Endodermal cell (in vitro differentiated cells): Measurements from ENCODE around the gene DLX2. TPM values are rescaled to one million over a fixed set of nuclear protein-coding genes. Genes with fewer than 3 reads are reported as not detected.

Experiments used
- DNase-seq: peaks from one replicate; pipeline ENCODE4 v3.0.0-alpha.2; 2017
- H3K27ac ChIP-seq: 2 replicates; pipeline ENCODE4 v1.5.1; 2013; ENCODE audit warnings: mild to moderate bottlenecking, low read depth, low read length, moderate library complexity
- H3K27me3 ChIP-seq: 2 replicates; pipeline ENCODE4 v1.6.1; 2013; ENCODE audit warnings: mild to moderate bottlenecking, low read length, moderate library complexity; ENCODE audit not compliant: insufficient read depth, control insufficient read depth, poor library complexity, severe bottlenecking
- H3K36me3 ChIP-seq: 2 replicates; pipeline ENCODE4 v1.7.0; 2013; ENCODE audit warnings: mild to moderate bottlenecking, low read length, moderate library complexity; ENCODE audit not compliant: control insufficient read depth, insufficient read depth
- H3K4me1 ChIP-seq: one replicate; pipeline ENCODE4 v1.7.0; 2013; ENCODE audit warnings: low read length; ENCODE audit not compliant: control insufficient read depth, insufficient read depth
- H3K4me3 ChIP-seq: 2 replicates; pipeline ENCODE4 v1.5.1; 2013; ENCODE audit warnings: mild to moderate bottlenecking, low read length, moderate library complexity
- H3K9ac ChIP-seq: 2 replicates; pipeline ENCODE4 v1.6.1; 2013; ENCODE audit warnings: mild to moderate bottlenecking, low read length, moderate library complexity; ENCODE audit not compliant: poor library complexity, severe bottlenecking; ENCODE audit errors: extremely low read depth
- H3K9me3 ChIP-seq: 2 replicates; pipeline ENCODE4 v1.6.1; 2013; ENCODE audit warnings: mild to moderate bottlenecking, low read length, moderate library complexity; ENCODE audit not compliant: control insufficient read depth
- H3K27ac Mint-ChIP-seq: 2 replicates; pipeline ENCODE4 v1.8.0; 2020; ENCODE audit warnings: mixed read lengths
- H3K27me3 Mint-ChIP-seq: 2 replicates; pipeline ENCODE4 v1.8.0; 2021; ENCODE audit warnings: mild to moderate bottlenecking, mixed read lengths; ENCODE audit not compliant: insufficient read depth
- H3K36me3 Mint-ChIP-seq: 2 replicates; pipeline ENCODE4 v1.8.0; 2020; ENCODE audit warnings: low read depth, mixed read lengths
- H3K4me1 Mint-ChIP-seq: 2 replicates; pipeline ENCODE4 v1.8.0; 2020; ENCODE audit warnings: mixed read lengths
- H3K4me3 Mint-ChIP-seq: 2 replicates; pipeline ENCODE4 v1.8.0; 2020; ENCODE audit warnings: mild to moderate bottlenecking, moderate library complexity, mixed read lengths
- H3K9me3 Mint-ChIP-seq: 2 replicates; pipeline ENCODE4 v1.8.0; 2020; ENCODE audit warnings: mild to moderate bottlenecking, mixed read lengths
- CTCF ChIP-seq: fragments of 200-600 bp; sonication (generic); conservative IDR thresholded peaks from 2 replicates; pipeline ENCODE4 v1.5.0; 2021; ENCODE audit warnings: antibody characterized with exemption, mild to moderate bottlenecking
- WGBS, 2 experiments: methylation state at CpG; one replicate each; pipeline versions ENCODE4 v1.1.5 to v1.1.7; 2013; ENCODE audit warnings: missing lambda C conversion rate in 2 of 2, mixed read lengths in 1 of 2; ENCODE audit not compliant: insufficient coverage in 1 of 2, insufficient read length in 1 of 2; 5-methylcytosine and 5-hydroxymethylcytosine counted together
- total RNA-seq, 2 donors: library from RNA; stranded (reverse); fragmentation: NEBNext Ultra II Directional in 1 of 2; extraction: Animal tissue kit (Norgen Biotek cat#: 25700) in 1 of 2; gene quantifications; 2 replicates in 1 of 2; 3 replicates in 1 of 2; pipeline ENCODE4 v1.2.1, GENCODE V29; 2021

DLX2 gene
- total RNA-seq, 2 donors from 2014 or later = 0.13 TPM; not detected in 1

GRCh38 chr2:172080641-172081220, 22.0 kb downstream of the DLX2 start:
- no peaks in the 10 kb centered on the region for H3K9me3 ChIP-seq
- no peak overlapping the region for H3K9ac ChIP-seq
- DNase-seq = no peak
- H3K27ac ChIP-seq = no peak overlapping the region
- Mint-ChIP-seq H3K4me1 (peaks cover 31% of the 10 kb centered on the region), H3K27me3 (peaks cover 97% of the 10 kb centered on the region), H3K27ac (no peak overlapping the region), H3K4me3 (peak overlapping the region; percentile 32), H3K36me3 (no peaks in the 10 kb centered on the region), H3K9me3 (no peaks in the 10 kb centered on the region)
- H3K4me3 ChIP-seq = no peak overlapping the region
- 3 to 4% methylated on average over 16 to 25 of the region's 25 CpGs for WGBS, 2 experiments
- peaks cover 100% of the 10 kb centered on the region for H3K27me3 ChIP-seq
- TF ChIP-seq CTCF = no peak
- H3K36me3 ChIP-seq = no peaks in the 10 kb centered on the region
- H3K4me1 ChIP-seq = peaks cover 8% of the 10 kb centered on the region

- peaks cover 97% of the 10 kb centered on the region for H3K27me3 Mint-ChIP-seq
- no peaks in the 10 kb centered on the region for H3K36me3 Mint-ChIP-seq
- peaks cover 26% of the 10 kb centered on the region for H3K4me1 Mint-ChIP-seq
- H3K4me1 ChIP-seq = peaks cover 8% of the 10 kb centered on the region
- H3K9ac ChIP-seq = no peak overlapping the region
- no peaks in the 10 kb centered on the region for H3K9me3 ChIP-seq
- no peak overlapping the region for H3K27ac Mint-ChIP-seq
- H3K4me3 Mint-ChIP-seq = peak overlapping the region; percentile 32
- no peaks in the 10 kb centered on the region for H3K36me3 ChIP-seq
- 10 to 13% methylated on average over 29 to 37 of the region's 38 CpGs for WGBS, 2 experiments
- H3K27ac ChIP-seq = no peak overlapping the region
- peaks cover 98% of the 10 kb centered on the region for H3K27me3 ChIP-seq
- no peaks in the 10 kb centered on the region for H3K9me3 Mint-ChIP-seq
- no peak for TF ChIP-seq CTCF
- no peak overlapping the region for H3K4me3 ChIP-seq
- DNase-seq = no peak
Measured at GRCh38 chr2:172079838-172080640, 22.7 kb downstream of the DLX2 start.

GRCh38 chr2:172079416-172079815, 23.3 kb downstream of the DLX2 start:
- 63 to 74% methylated on average over 2 to 4 of the region's 5 CpGs for WGBS, 2 experiments
- Histone ChIP-seq H3K9me3 (no peaks in the 10 kb centered on the region), H3K27ac (no peak overlapping the region), H3K4me1 (peaks cover 8% of the 10 kb centered on the region), H3K9ac (no peak overlapping the region), H3K36me3 (no peaks in the 10 kb centered on the region), H3K27me3 (peaks cover 92% of the 10 kb centered on the region), H3K4me3 (no peak overlapping the region)
- DNase-seq = no peak
- Mint-ChIP-seq H3K27ac (no peak overlapping the region), H3K9me3 (no peaks in the 10 kb centered on the region), H3K4me3 (no peak overlapping the region), H3K36me3 (no peaks in the 10 kb centered on the region), H3K27me3 (peaks cover 94% of the 10 kb centered on the region), H3K4me1 (peaks cover 26% of the 10 kb centered on the region)
- TF ChIP-seq CTCF = no peak
